ENCODE data around the gene PTPRN2. TPM values are rescaled to one million over a fixed set of nuclear protein-coding genes. Genes with fewer than 3 reads are reported as not detected.

PTPRN2 gene
- total RNA-seq, 4 donors from 2014 or later = 6.6 to 10.7 (median 8.2) TPM

GRCh38 chr7:158324397-158325360, 262.9 kb downstream of the PTPRN2 start:
- H3K9me3 ChIP-seq = peaks cover 0 to 3% (median 0%) of the 10 kb centered on the region in 4 donors
- H3K27me3 ChIP-seq = no peaks in the 10 kb centered on the region
- H3K36me3 ChIP-seq = no peaks in the 10 kb centered on the region
- H3K27ac ChIP-seq = peak overlapping the region in 1 of 4 donors; percentile 66
- TF ChIP-seq POLR2A (IDR thresholded peaks at IDR 0.05) (no peak), EP300 (IDR thresholded peaks at IDR 0.05) (no peak), CTCF (IDR thresholded peaks at IDR 0.05) (no peak)
- no peaks in the 10 kb centered on the region for H3K4me1 ChIP-seq
- DNase-seq (ENCODE audit: low spot score in 2 of 2) = no peak
- 81 to 82% methylated on average over 17 of the region's 17 CpGs for WGBS, 2 donors
- no peak overlapping the region for H3K4me3 ChIP-seq

- 75 to 86% methylated on average over 21 of the region's 21 CpGs for WGBS, 2 donors
- no peaks in the 10 kb centered on the region for H3K4me1 ChIP-seq
- no peak for DNase-seq (ENCODE audit: low spot score in 2 of 2)
- H3K9me3 ChIP-seq = no peaks in the 10 kb centered on the region
- H3K27ac ChIP-seq = no peak overlapping the region
- TF ChIP-seq POLR2A (IDR thresholded peaks at IDR 0.05) = no peak
- no peaks in the 10 kb centered on the region for H3K27me3 ChIP-seq
- H3K36me3 ChIP-seq = no peaks in the 10 kb centered on the region
- H3K4me3 ChIP-seq = no peak overlapping the region
These were observed 263.8 kb downstream of the PTPRN2 start for GRCh38 chr7:158323741-158324396.

- Histone ChIP-seq H3K4me3 (no peak overlapping the region), H3K9me3 (no peaks in the 10 kb centered on the region), H3K27ac (no peak overlapping the region), H3K4me1 (peaks cover 0 to 1% (median 0%) of the 10 kb centered on the region in 4 donors), H3K36me3 (no peaks in the 10 kb centered on the region), H3K27me3 (no peaks in the 10 kb centered on the region)
- no peak for DNase-seq (ENCODE audit: low spot score in 2 of 2)
- 49 to 72% methylated on average over 12 to 13 of the region's 13 CpGs for WGBS, 2 donors
- TF ChIP-seq CTCF (IDR thresholded peaks at IDR 0.05) (no peak), EP300 (IDR thresholded peaks at IDR 0.05) (no peak), POLR2A (IDR thresholded peaks at IDR 0.05) (no peak)
These were observed 264.8 kb downstream of the PTPRN2 start for GRCh38 chr7:158322616-158323530.

DNA sequence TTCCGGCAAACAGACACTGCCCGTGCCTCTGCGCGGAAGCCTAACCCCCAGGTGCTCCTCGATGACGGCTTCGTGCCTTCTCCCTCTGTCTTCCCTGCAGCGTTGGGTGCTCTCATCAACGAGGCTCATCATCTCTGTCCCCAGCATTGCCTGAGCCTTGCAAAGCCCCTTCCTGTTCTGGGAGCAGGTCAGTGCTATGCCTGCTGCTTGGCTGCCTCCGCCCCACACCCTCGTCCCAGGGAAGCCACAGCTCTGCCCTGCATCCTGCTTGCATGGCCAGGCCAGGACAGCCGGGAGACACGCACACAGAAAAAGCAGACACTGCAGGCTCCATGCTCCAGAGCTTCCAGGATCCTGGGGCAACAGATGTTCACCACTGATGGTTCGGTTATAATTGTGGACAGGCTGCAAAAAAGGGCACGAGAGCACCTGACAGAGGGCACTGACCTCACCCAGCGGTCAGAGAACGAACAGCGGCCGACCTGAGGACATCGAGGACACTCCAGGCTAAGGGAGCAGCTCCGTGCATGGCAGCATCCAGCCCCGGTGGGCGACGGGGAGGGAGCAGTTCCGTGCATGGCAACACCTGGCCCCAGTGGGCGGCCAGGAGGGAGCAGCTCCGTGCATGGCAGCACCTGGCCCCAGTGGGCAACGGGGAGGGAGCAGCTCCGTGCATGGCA, 265.5 kb downstream of the PTPRN2 start:
- Histone ChIP-seq H3K9me3 (no peaks in the 10 kb centered on the region), H3K4me3 (no peak overlapping the region), H3K27ac (no peak overlapping the region), H3K36me3 (no peaks in the 10 kb centered on the region), H3K27me3 (no peaks in the 10 kb centered on the region), H3K4me1 (peaks cover 0 to 7% (median 0%) of the 10 kb centered on the region in 4 donors)
- 70 to 83% methylated on average over 22 to 27 of the region's 29 CpGs for WGBS, 2 donors
- no peak for TF ChIP-seq EP300 (IDR thresholded peaks at IDR 0.05)
- TF ChIP-seq POLR2A (IDR thresholded peaks at IDR 0.05) = no peak
- TF ChIP-seq CTCF (IDR thresholded peaks at IDR 0.05) = no peak
- DNase-seq (ENCODE audit: low spot score in 2 of 2) = no peak
